ENCODE results near the gene NFIC. TPM values are rescaled to one million over a fixed set of nuclear protein-coding genes. Genes with fewer than 3 reads are reported as not detected.

The NFIC gene
- polyA plus RNA-seq, 1 of the 3 experiments (the other 2 are of a cell fraction) = 7.2 TPM

DNA sequence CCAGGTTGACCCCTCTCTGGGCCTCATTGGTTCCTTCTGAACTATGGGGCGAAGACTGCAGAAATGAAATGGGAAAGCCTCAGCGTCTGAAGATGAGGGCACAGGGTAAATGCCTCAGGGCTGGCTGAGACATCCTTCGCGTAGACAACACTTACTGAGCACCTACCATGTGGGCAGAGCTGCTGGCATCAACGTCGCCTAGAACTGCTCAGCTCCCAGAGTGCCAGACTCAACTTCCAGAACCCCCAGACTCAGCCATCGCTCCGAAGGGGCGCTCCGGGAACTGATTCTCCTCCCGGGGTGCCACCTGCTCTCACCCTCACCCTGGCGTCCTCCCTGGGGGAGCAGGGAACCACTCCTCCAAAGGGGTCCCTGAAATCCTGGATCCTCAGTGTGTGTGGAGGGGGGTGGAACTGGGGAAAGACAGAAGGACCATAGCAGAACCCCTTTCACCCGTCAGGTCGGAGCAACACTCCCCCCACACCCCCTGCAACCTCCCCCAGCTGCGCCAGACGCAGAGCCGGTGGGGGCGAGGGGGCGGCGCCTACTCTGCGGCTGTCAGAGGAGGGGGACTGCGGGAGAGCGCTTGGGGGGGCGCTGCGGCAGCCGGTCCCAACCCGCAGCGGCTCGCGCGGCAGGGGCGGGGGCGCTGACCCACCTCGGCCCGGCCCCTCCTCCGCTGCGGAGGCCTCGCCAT, 8.2 kb upstream of the NFIC start:
- CTCF ChIA-PET = interaction anchor here (0.7 to 2.8 kb wide), 4 partner anchors 12 to 71 kb away, joined by 3 to 12 read pairs (median 4); no protein-coding TSS in a partner anchor
- Histone ChIP-seq H4K20me1 (ENCODE audit: insufficient read depth) (peaks cover 7% of the 10 kb centered on the region; the same call in 1 of the 2 replicates), H3K9me2 (no peaks in the 10 kb centered on the region), H3K27ac (ENCODE audit: low read depth in 2 of 2, low read length in 1 of 2) (peak overlapping the region in 1 of 2 experiments; percentile 90; a peak in 2 of 4 replicates), H3K9ac (no peak overlapping the region), H2AFZ (ENCODE audit: low read depth) (no peak overlapping the region), H3K9me3 (no peaks in the 10 kb centered on the region), H3K36me3 (replicated peaks in 1 of 2; ENCODE audit: control insufficient read depth in 1 of 2, insufficient read depth in 2 of 2, low read length in 1 of 2) (no peaks in the 10 kb centered on the region), H3K79me2 (ENCODE audit: insufficient read depth) (peaks cover 26% of the 10 kb centered on the region; the same call in 1 of the 2 replicates), H3K4me2 (peak overlapping the region; percentile 99), H3K4me1 (ENCODE audit: control insufficient read depth in 1 of 2, insufficient read depth in 2 of 2, low read depth in 1 of 2, low read length in 1 of 2) (peaks cover 0 to 22% of the 10 kb centered on the region in 2 experiments; a peak in 1 of 4 replicates), H3F3A (replicated peaks; ENCODE audit: insufficient read depth) (peaks cover 8% of the 10 kb centered on the region), H3K27me3 (ENCODE audit: insufficient read depth) (no peaks in the 10 kb centered on the region), H3K4me3 (ENCODE audit: low read depth in 2 of 2, low read length in 1 of 2) (peak overlapping the region; percentile 71 to 74)
- DNase-seq = peak; percentile 74
- POLR2A ChIA-PET = interaction anchor here (1.3 kb wide), 1 partner anchor 30 kb away, joined by 3 read pairs; no protein-coding TSS in a partner anchor
- 32% methylated on average over 10 of the region's 38 CpGs for WGBS (ENCODE audit: low lambda C conversion rate)
- TF ChIP-seq, protein P1, sequence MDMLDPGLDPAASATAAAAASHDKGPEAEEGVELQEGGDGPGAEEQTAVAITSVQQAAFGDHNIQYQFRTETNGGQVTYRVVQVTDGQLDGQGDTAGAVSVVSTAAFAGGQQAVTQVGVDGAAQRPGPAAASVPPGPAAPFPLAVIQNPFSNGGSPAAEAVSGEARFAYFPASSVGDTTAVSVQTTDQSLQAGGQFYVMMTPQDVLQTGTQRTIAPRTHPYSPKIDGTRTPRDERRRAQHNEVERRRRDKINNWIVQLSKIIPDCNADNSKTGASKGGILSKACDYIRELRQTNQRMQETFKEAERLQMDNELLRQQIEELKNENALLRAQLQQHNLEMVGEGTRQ (IDR thresholded peaks at IDR 0.05; ENCODE audit: borderline replicate concordance, low read depth, low read length) = no peak
- no peak for TF ChIP-seq TAF1 (IDR thresholded peaks at IDR 0.05; ENCODE audit: borderline replicate concordance, low read depth, low read length)
- no peak for TF ChIP-seq MXI1 (IDR thresholded peaks at IDR 0.05; ENCODE audit: low read depth, low read length)
- no peak for TF ChIP-seq EP300 (IDR thresholded peaks at IDR 0.05; ENCODE audit: borderline replicate concordance in 1 of 2, low read depth in 1 of 2, low read length in 1 of 2)
- no peak for TF ChIP-seq JUND (IDR thresholded peaks at IDR 0.05)
- TF ChIP-seq, protein P2, sequence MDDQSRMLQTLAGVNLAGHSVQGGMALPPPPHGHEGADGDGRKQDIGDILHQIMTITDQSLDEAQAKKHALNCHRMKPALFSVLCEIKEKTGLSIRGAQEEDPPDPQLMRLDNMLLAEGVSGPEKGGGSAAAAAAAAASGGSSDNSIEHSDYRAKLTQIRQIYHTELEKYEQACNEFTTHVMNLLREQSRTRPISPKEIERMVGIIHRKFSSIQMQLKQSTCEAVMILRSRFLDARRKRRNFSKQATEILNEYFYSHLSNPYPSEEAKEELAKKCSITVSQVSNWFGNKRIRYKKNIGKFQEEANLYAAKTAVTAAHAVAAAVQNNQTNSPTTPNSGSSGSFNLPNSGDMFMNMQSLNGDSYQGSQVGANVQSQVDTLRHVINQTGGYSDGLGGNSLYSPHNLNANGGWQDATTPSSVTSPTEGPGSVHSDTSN (IDR thresholded peaks at IDR 0.05) = no peak
- no peak for TF ChIP-seq FOSL2 (IDR thresholded peaks at IDR 0.05; ENCODE audit: borderline replicate concordance, low read depth)
- TF ChIP-seq, protein P3, sequence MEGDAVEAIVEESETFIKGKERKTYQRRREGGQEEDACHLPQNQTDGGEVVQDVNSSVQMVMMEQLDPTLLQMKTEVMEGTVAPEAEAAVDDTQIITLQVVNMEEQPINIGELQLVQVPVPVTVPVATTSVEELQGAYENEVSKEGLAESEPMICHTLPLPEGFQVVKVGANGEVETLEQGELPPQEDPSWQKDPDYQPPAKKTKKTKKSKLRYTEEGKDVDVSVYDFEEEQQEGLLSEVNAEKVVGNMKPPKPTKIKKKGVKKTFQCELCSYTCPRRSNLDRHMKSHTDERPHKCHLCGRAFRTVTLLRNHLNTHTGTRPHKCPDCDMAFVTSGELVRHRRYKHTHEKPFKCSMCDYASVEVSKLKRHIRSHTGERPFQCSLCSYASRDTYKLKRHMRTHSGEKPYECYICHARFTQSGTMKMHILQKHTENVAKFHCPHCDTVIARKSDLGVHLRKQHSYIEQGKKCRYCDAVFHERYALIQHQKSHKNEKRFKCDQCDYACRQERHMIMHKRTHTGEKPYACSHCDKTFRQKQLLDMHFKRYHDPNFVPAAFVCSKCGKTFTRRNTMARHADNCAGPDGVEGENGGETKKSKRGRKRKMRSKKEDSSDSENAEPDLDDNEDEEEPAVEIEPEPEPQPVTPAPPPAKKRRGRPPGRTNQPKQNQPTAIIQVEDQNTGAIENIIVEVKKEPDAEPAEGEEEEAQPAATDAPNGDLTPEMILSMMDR (IDR thresholded peaks at IDR 0.05) = no peak

DNA sequence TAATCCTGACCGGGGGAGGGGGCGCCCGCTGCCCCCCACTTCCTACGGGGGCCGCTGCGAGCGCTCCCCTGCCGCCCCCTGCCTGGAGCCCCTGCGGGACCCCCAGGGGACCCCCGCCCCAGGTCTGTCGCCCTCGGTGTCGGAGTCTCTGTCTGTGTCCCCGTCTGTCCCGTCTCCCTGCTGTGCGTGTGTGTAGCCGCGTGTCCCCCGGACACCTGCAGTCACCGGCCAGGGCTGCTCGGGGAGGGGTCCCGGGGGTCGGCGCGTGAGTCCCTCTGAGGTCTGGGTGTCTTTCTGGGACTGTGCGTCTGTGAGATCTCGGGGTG, 7.7 kb upstream of the NFIC start:
- H3F3A ChIP-seq (replicated peaks; ENCODE audit: insufficient read depth) = peaks cover 12% of the 10 kb centered on the region
- H3K36me3 ChIP-seq (replicated peaks in 1 of 2; ENCODE audit: control insufficient read depth in 1 of 2, insufficient read depth in 2 of 2, low read length in 1 of 2) = no peaks in the 10 kb centered on the region
- 4% methylated on average over 4 of the region's 27 CpGs for WGBS (ENCODE audit: low lambda C conversion rate)
- TF ChIP-seq, protein P1 (IDR thresholded peaks at IDR 0.05; ENCODE audit: borderline replicate concordance, low read depth, low read length) = no peak
- TF ChIP-seq, protein P4, sequence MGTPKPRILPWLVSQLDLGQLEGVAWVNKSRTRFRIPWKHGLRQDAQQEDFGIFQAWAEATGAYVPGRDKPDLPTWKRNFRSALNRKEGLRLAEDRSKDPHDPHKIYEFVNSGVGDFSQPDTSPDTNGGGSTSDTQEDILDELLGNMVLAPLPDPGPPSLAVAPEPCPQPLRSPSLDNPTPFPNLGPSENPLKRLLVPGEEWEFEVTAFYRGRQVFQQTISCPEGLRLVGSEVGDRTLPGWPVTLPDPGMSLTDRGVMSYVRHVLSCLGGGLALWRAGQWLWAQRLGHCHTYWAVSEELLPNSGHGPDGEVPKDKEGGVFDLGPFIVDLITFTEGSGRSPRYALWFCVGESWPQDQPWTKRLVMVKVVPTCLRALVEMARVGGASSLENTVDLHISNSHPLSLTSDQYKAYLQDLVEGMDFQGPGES (IDR thresholded peaks at IDR 0.05; ENCODE audit: low read depth, low read length) = no peak
- H3K27me3 ChIP-seq (ENCODE audit: insufficient read depth) = no peaks in the 10 kb centered on the region
- ChIA-PET CTCF (no interaction called here), POLR2A (no interaction called here)
- peak overlapping the region; percentile 56; the same call in 1 of the 2 replicates for H2AFZ ChIP-seq (ENCODE audit: low read depth)
- peaks cover 30% of the 10 kb centered on the region; the same call in 1 of the 2 replicates for H3K79me2 ChIP-seq (ENCODE audit: insufficient read depth)
- peaks cover 0 to 23% of the 10 kb centered on the region in 2 experiments; a peak in 1 of 4 replicates for H3K4me1 ChIP-seq (ENCODE audit: control insufficient read depth in 1 of 2, insufficient read depth in 2 of 2, low read depth in 1 of 2, low read length in 1 of 2)
- peaks cover 7% of the 10 kb centered on the region; the same call in 1 of the 2 replicates for H4K20me1 ChIP-seq (ENCODE audit: insufficient read depth)
- peak overlapping the region; percentile 25; the same call in 1 of the 2 replicates for H3K9ac ChIP-seq
- H3K9me2 ChIP-seq = no peaks in the 10 kb centered on the region
- peak overlapping the region in 1 of 2 experiments; percentile 90; a peak in 2 of 4 replicates for H3K27ac ChIP-seq (ENCODE audit: low read depth in 2 of 2, low read length in 1 of 2)
- DNase-seq = no peak
- H3K4me3 ChIP-seq (ENCODE audit: low read depth in 2 of 2, low read length in 1 of 2) = peak overlapping the region; percentile 71 to 74
- H3K4me2 ChIP-seq = peak overlapping the region; percentile 99
- no peaks in the 10 kb centered on the region for H3K9me3 ChIP-seq

All from SK-N-SH (cell line).